Body of pancreas (tissue), 4 donors: ENCODE measurements around the gene PHF12.

Experiments used
- CTCF ChIP-seq, 7 experiments: fragments of 450-650 bp in 4 of 7; fragments of 200-600 bp in 3 of 7; sonication (generic) in 3 of 7; IDR thresholded peaks; one replicate each; pipeline ENCODE4 v1.5.1; 2016 to 2019; ENCODE audit warnings: antibody characterized with exemption in 7 of 7
- POLR2A ChIP-seq, 3 donors: fragments of 450-650 bp; IDR thresholded peaks; one replicate each; pipeline ENCODE4 v1.6.1; 2016; ENCODE audit warnings: antibody characterized with exemption in 3 of 3, mild to moderate bottlenecking in 2 of 3

DNA sequence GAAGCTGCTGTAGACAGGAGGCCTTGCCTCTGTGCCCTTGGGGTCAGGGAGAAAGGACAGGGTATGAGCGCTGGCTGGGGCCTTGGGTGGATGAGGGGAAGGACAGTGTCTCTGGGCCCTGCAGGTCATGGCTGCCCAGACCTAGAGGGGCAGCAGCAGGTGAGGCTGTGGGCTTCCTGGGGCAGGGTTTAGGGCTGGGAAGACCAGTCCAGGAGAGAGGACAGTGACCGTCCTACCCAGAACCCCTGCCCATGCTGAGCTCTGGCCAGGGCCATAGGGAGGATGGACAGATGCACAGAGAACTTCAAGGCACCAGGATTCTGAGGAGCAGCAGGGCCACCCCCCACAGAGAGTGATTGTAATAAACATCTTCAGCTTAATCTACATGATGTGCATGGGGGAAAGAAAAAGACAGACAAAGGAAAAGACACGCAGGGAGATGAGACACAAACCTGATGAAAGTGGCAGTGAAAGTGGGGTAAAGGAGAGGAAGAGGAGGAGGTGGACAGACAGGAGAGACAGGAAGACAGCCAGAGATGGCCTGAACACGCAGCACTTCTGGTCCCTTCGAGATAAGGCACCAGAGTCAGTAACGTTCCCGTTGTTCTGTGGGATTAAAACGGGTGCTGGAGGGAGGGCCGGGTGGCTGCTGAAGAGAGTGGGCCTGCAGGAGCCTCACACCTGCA is 71.3 kb downstream of the PHF12 start:
- TF ChIP-seq CTCF (IDR thresholded peaks at IDR 0.05): no peak
- TF ChIP-seq POLR2A (IDR thresholded peaks at IDR 0.05): no peak
